ENCODE results near the gene FYB1.

Gene FYB1

GRCh38 chr5:39207345-39208045, 11.9 kb downstream of the FYB1 start:
- DNase-seq (ENCODE audit: low read depth in 3 of 3, low spot score in 1 of 3) = no peak

GRCh38 chr5:39206630-39207321, 12.6 kb downstream of the FYB1 start:
- no peak for DNase-seq (ENCODE audit: low read depth in 3 of 3, low spot score in 1 of 3)

GRCh38 chr5:39205550-39205949, 13.8 kb downstream of the FYB1 start:
- DNase-seq (ENCODE audit: low read depth in 3 of 3, low spot score in 1 of 3) = no peak

- no peak for DNase-seq (ENCODE audit: low read depth in 3 of 3, low spot score in 1 of 3)
These were observed 15.4 kb downstream of the FYB1 start for GRCh38 chr5:39203951-39204350.

- DNase-seq (ENCODE audit: low read depth in 3 of 3, low spot score in 1 of 3) = no peak
These were observed 16.0 kb downstream of the FYB1 start for GRCh38 chr5:39203275-39203922.

GRCh38 chr5:39202597-39203274, 16.6 kb downstream of the FYB1 start:
- DNase-seq (ENCODE audit: low read depth in 3 of 3, low spot score in 1 of 3) = no peak

GRCh38 chr5:39201781-39202596, 17.4 kb downstream of the FYB1 start:
- DNase-seq (ENCODE audit: low read depth in 3 of 3, low spot score in 1 of 3) = no peak

GRCh38 chr5:39201160-39201780, 18.1 kb downstream of the FYB1 start:
- DNase-seq (ENCODE audit: low read depth in 3 of 3, low spot score in 1 of 3) = no peak

GRCh38 chr5:39200081-39200480, 19.3 kb downstream of the FYB1 start:
- no peak for DNase-seq (ENCODE audit: low read depth in 3 of 3, low spot score in 1 of 3)

GRCh38 chr5:39199335-39199734, 20.0 kb downstream of the FYB1 start:
- DNase-seq (ENCODE audit: low read depth in 3 of 3, low spot score in 1 of 3) = no peak

GRCh38 chr5:39198127-39198526, 21.2 kb downstream of the FYB1 start:
- DNase-seq (ENCODE audit: low read depth in 3 of 3, low spot score in 1 of 3) = no peak

GRCh38 chr5:39197556-39197955, 21.8 kb downstream of the FYB1 start:
- peak in 1 of 3 donors; percentile 40 for DNase-seq (ENCODE audit: low read depth in 3 of 3, low spot score in 1 of 3)

GRCh38 chr5:39195198-39195826, 24.1 kb downstream of the FYB1 start:
- DNase-seq (ENCODE audit: low read depth in 3 of 3, low spot score in 1 of 3) = no peak

GRCh38 chr5:39194466-39195136, 24.8 kb downstream of the FYB1 start:
- DNase-seq (ENCODE audit: low read depth in 3 of 3, low spot score in 1 of 3) = no peak

- DNase-seq (ENCODE audit: low read depth in 3 of 3, low spot score in 1 of 3) = no peak
These were observed 25.6 kb downstream of the FYB1 start for GRCh38 chr5:39193553-39194465.

GRCh38 chr5:39192450-39193160, 26.8 kb downstream of the FYB1 start:
- DNase-seq (ENCODE audit: low read depth in 3 of 3, low spot score in 1 of 3) = no peak

- no peak for DNase-seq (ENCODE audit: low read depth in 3 of 3, low spot score in 1 of 3)
These were observed 28.1 kb downstream of the FYB1 start for GRCh38 chr5:39191216-39191615.

Data from stimulated activated CD4-positive, alpha-beta T cell treated with anti-CD3 and anti-CD28 coated beads, TNF-alpha, amount 100 ng/mL, for 1 hour (primary cell).